ENCODE data around the gene SPEN. TPM values are rescaled to one million over a fixed set of nuclear protein-coding genes. Genes with fewer than 3 reads are reported as not detected.
A peak's percentile ranks its signal among the peaks of the same experiment; 100 is the strongest.

Gene SPEN
- total RNA-seq, 4 donors from 2014 or later, result 34.6 to 49.9 (median 44.7) TPM

DNA sequence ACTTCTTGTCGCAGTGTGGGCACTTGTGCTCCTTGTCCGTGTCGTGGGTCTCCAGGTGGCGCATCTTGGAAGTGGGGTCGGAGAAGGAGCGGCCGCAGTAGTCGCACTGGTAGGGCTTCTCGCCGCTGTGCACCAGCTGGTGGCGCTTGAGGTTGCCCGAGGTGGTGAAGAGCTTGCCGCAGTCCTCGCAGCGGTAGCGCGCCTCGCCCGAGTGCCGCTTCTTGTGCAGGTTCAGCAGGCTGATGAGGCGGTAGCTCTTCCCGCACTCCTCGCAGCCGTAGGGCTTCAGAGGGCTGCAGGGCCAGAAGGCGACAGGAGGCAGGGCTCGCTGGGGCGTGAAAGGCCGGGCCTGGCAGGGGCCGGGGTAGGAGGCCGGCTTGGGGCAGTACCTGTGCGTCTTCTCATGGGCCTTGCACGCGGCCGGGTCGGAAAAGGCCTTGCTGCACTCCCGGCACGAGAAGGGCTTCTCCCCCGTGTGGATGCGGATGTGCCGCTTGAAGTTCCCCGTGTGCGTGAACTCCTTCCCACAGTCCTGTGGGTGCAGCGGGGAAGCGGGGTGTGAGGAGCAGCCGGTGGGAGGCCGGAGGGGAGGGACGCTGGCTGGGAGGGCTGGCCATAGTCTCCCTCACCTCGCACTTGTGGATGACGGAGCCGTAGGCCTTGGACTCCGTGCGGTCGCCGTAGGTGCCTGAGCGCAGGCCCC, 97.0 kb downstream of the SPEN start:
- no peak overlapping the region for H3K4me3 ChIP-seq
- intact Hi-C loops (cut with DNase I), result no loop called here
- H3K27ac ChIP-seq (replicated peaks in 1 of 4), result no peak overlapping the region
- no peak for TF ChIP-seq EP300 (IDR thresholded peaks at IDR 0.05)
- TF ChIP-seq, protein P1, sequence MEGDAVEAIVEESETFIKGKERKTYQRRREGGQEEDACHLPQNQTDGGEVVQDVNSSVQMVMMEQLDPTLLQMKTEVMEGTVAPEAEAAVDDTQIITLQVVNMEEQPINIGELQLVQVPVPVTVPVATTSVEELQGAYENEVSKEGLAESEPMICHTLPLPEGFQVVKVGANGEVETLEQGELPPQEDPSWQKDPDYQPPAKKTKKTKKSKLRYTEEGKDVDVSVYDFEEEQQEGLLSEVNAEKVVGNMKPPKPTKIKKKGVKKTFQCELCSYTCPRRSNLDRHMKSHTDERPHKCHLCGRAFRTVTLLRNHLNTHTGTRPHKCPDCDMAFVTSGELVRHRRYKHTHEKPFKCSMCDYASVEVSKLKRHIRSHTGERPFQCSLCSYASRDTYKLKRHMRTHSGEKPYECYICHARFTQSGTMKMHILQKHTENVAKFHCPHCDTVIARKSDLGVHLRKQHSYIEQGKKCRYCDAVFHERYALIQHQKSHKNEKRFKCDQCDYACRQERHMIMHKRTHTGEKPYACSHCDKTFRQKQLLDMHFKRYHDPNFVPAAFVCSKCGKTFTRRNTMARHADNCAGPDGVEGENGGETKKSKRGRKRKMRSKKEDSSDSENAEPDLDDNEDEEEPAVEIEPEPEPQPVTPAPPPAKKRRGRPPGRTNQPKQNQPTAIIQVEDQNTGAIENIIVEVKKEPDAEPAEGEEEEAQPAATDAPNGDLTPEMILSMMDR (IDR thresholded peaks at IDR 0.05), result no peak
- no peak for TF ChIP-seq POLR2A (IDR thresholded peaks at IDR 0.05; ENCODE audit: low read depth)
- no peak for TF ChIP-seq POLR2AphosphoS5 (IDR thresholded peaks at IDR 0.05)
- no peak for DNase-seq (ENCODE audit: extremely low spot score)
- H3K27me3 ChIP-seq, result no peaks in the 10 kb centered on the region
- peaks cover 55 to 90% (median 86%) of the 10 kb centered on the region in 4 donors for H3K36me3 ChIP-seq
- peaks cover 22 to 26% (median 23%) of the 10 kb centered on the region in 4 donors for H3K4me1 ChIP-seq
- H3K9me3 ChIP-seq, result no peaks in the 10 kb centered on the region
- 92% methylated on average over 37 of the region's 55 CpGs for WGBS

- intact Hi-C loops (cut with DNase I), result no loop called here
- WGBS, result 89% methylated on average over 35 of the region's 39 CpGs
- H3K36me3 ChIP-seq, result peaks cover 55 to 82% (median 81%) of the 10 kb centered on the region in 4 donors
- TF ChIP-seq, protein P1 (IDR thresholded peaks at IDR 0.05), result no peak
- TF ChIP-seq POLR2AphosphoS5 (IDR thresholded peaks at IDR 0.05) (no peak), EP300 (IDR thresholded peaks at IDR 0.05) (no peak)
- no peak overlapping the region for H3K4me3 ChIP-seq
- no peak for DNase-seq (ENCODE audit: extremely low spot score)
- no peaks in the 10 kb centered on the region for H3K27me3 ChIP-seq
- no peak overlapping the region for H3K27ac ChIP-seq (replicated peaks in 1 of 4)
- H3K9me3 ChIP-seq, result no peaks in the 10 kb centered on the region
- peaks cover 25 to 26% (median 26%) of the 10 kb centered on the region in 4 donors for H3K4me1 ChIP-seq
These were observed 97.7 kb downstream of the SPEN start for GRCh38 chr1:15945011-15945831.

DNA sequence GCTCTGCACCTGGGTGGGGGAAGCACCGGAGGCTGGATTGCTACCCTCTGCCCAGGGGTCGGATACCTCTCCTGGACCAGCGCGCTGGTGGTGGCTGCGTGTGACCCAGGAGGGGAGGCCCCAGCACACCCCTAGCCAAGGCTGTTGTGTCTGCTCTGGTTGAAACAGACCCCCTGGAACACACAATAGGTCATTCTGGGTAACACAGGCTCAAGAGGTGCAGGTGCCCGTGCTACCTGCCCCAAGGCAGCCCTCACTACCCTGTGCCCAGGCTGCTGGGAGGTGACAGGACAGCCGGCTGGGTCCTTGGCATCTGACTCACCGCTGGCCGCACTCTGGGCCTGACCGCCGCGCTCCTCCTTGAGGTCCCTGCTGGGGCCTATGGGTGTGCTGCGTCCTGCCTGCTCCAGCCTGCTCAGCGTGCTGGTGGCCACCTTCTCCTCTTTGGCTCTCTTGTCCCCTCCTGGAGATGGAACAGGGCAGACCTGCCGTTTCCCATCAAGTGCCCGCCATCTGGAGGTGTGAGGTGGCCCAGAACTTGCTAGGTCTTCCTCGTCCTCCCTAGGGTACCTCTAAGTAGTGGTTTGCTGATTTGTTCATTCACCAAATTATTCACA, 98.4 kb downstream of the SPEN start:
- 93% methylated on average over 10 of the region's 17 CpGs for WGBS
- no peaks in the 10 kb centered on the region for H3K9me3 ChIP-seq
- TF ChIP-seq EP300 (IDR thresholded peaks at IDR 0.05) (no peak), POLR2AphosphoS5 (IDR thresholded peaks at IDR 0.05) (no peak), POLR2A (IDR thresholded peaks at IDR 0.05; ENCODE audit: low read depth) (no peak)
- TF ChIP-seq, protein P1 (IDR thresholded peaks at IDR 0.05), result no peak
- H3K27ac ChIP-seq (replicated peaks in 1 of 4), result no peak overlapping the region
- no peak for DNase-seq (ENCODE audit: extremely low spot score)
- H3K4me3 ChIP-seq, result no peak overlapping the region
- peaks cover 51 to 75% (median 74%) of the 10 kb centered on the region in 4 donors for H3K36me3 ChIP-seq
- H3K27me3 ChIP-seq, result no peaks in the 10 kb centered on the region
- peaks cover 32 to 34% (median 34%) of the 10 kb centered on the region in 4 donors for H3K4me1 ChIP-seq
- intact Hi-C loops (cut with DNase I), result no loop called here

DNA sequence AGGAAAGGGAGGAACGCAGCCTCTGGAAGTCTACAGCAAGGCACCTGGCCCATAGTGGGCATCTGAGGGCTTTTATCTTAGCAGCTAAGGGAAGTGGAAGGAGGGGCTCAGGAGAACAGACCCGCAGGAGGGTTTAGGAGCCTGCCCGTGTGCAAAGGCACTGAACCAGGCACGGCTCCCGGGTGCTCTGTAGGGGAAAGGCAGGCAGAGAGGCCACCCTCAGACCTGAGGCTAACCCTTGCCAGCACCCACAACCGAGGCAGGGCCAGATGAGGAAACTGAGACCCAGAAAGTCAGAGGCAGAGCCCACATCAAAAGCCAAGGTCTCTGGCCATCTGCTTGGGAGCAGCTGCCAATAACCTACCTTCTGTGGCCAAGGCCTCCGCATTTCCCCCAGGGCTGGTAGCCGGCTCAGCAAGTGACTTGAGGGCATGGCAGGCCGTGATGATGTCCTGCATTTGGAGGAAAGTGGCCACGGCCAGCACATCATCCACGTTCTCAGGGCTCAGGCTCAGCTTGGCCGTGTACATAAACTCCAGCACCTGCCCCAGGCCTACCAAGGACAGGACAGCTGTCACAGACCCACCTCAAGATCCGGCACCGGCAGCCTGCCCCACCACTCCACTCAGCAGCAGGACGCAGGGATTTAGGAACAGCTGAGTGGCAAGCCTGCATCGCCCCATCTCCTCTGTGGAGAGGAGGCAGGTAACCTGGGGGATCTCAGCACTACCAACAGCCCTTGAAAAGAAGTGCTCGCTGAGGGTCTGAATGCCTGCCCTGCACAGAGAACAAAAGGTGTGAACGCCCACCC, 99.3 kb downstream of the SPEN start:
- Histone ChIP-seq H3K4me1 (peaks cover 39 to 42% (median 42%) of the 10 kb centered on the region in 4 donors), H3K27me3 (no peaks in the 10 kb centered on the region), H3K9me3 (no peaks in the 10 kb centered on the region), H3K27ac (replicated peaks in 1 of 4) (peak overlapping the region in 1 of 4 donors; percentile 95), H3K36me3 (peaks cover 46 to 67% (median 65%) of the 10 kb centered on the region in 4 donors), H3K4me3 (no peak overlapping the region)
- intact Hi-C loops (cut with DNase I), result no loop called here
- WGBS, result 94% methylated on average over 13 of the region's 18 CpGs
- no peak for DNase-seq (ENCODE audit: extremely low spot score)
- TF ChIP-seq POLR2A (IDR thresholded peaks at IDR 0.05; ENCODE audit: low read depth), result no peak

Measured in esophagus muscularis mucosa (tissue), 4 donors.